Panc1 (cell line): ENCODE measurements around the gene BTNL3. TPM values are rescaled to one million over a fixed set of nuclear protein-coding genes. Genes with fewer than 3 reads are reported as not detected.

Source experiments
- ATAC-seq: fragments of 200-7000 bp; cut with Tn5 transposase; 2 replicates; pipeline ENCODE4 v1.9.1; 2020; ENCODE audit warnings: mild to moderate bottlenecking, moderate library complexity
- BruUV-seq: library from RNA; stranded (reverse); fragments of 400-500 nt; replicated peaks from 2 replicates; lab custom pipeline; 2021; lab: Mats Ljungman, UMichigan
- CTCF ChIA-PET: fragments of 300-600 bp; sonication (Branson Sonifier 250); formaldehyde crosslinking; loops from one replicate; lab custom pipeline; 2022; ENCODE audit warnings: antibody characterized with exemption; lab: Charles Lee
- POLR2A ChIA-PET: fragments of 300-600 bp; sonication (Branson Sonifier 250); formaldehyde crosslinking; loops from one replicate; lab custom pipeline; 2022; ENCODE audit warnings: antibody characterized with exemption; lab: Charles Lee
- DNase-seq: peaks from one replicate; pipeline ENCODE4 v3.0.0-alpha.2; 2010; ENCODE audit warnings: low read depth, low spot score
- H3K27ac ChIP-seq: 2 replicates; pipeline ENCODE4 v1.5.1; 2011; ENCODE audit warnings: mild to moderate bottlenecking, low read length, inconsistent platforms
- H3K27me3 ChIP-seq: fragments of 200-500 bp; sonication (Bioruptor generic); 2 replicates; pipeline ENCODE4 v1.6.0; 2014; ENCODE audit warnings: low read length, inconsistent platforms; ENCODE audit not compliant: control insufficient read depth, insufficient read depth
- H3K36me3 ChIP-seq: fragments of 200-500 bp; sonication (Bioruptor generic); 2 replicates; pipeline ENCODE4 v1.5.1; 2014; ENCODE audit warnings: inconsistent platforms, mild to moderate bottlenecking, low read length, moderate library complexity; ENCODE audit not compliant: control insufficient read depth, insufficient read depth
- H3K4me1 ChIP-seq: 2 replicates; pipeline ENCODE4 v1.5.1; 2011; ENCODE audit warnings: inconsistent platforms, mild to moderate bottlenecking, low read length, moderate library complexity; ENCODE audit not compliant: control insufficient read depth, insufficient read depth
- H3K4me3 ChIP-seq, 2 experiments: 2 replicates each; pipeline ENCODE4 v1.5.1; 2011 to 2012; ENCODE audit warnings: low read depth in 2 of 2, low read length in 2 of 2, mild to moderate bottlenecking in 2 of 2, inconsistent platforms in 1 of 2, moderate library complexity in 1 of 2
- H3K9me3 ChIP-seq: fragments of 200-500 bp; sonication (Bioruptor generic); 2 replicates; pipeline ENCODE4 v1.5.1; 2014; ENCODE audit warnings: low read depth, mild to moderate bottlenecking, inconsistent platforms, low read length, moderate library complexity; ENCODE audit not compliant: control insufficient read depth, insufficient read depth
- CTCF ChIP-seq: fragments of 450-650 bp; IDR thresholded peaks from 2 replicates; pipeline ENCODE4 v1.5.1; 2017; ENCODE audit warnings: mild to moderate bottlenecking
- POLR2AphosphoS5 ChIP-seq: IDR thresholded peaks from 2 replicates; pipeline ENCODE4 v1.6.1; 2012; ENCODE audit warnings: mild to moderate bottlenecking, low read depth, low read length, moderate library complexity
- REST ChIP-seq, 2 experiments: IDR thresholded peaks; 2 replicates each; pipeline ENCODE4 v1.6.1; 2011 to 2012; ENCODE audit warnings: low read depth in 2 of 2, control low read depth in 1 of 2, low read length in 1 of 2, mild to moderate bottlenecking in 1 of 2, moderate library complexity in 1 of 2; ENCODE audit not compliant: insufficient read depth in 1 of 2
- SIN3A ChIP-seq: IDR thresholded peaks from 2 replicates; pipeline ENCODE4 v1.6.1; 2012; ENCODE audit warnings: low read depth, mild to moderate bottlenecking, low read length, moderate library complexity, borderline replicate concordance; ENCODE audit not compliant: insufficient read depth
- TCF7L2 ChIP-seq: IDR thresholded peaks from 2 replicates; pipeline ENCODE4 v1.6.1; 2011; ENCODE audit warnings: mild to moderate bottlenecking, low read depth, low read length, inconsistent platforms
- in situ Hi-C: cut with HindIII; loops from 2 replicates; pipeline ENCODE4 v1.10.0; 2016; ENCODE audit warnings: low sequenced_read_pairs, low pct_unique_long_range_greater_than_20kb
- intact Hi-C: fragments of 100-400 bp; cut with micrococcal nuclease; formaldehyde crosslinking; loops from one replicate; pipeline ENCODE4 v1.10.0; 2022; ENCODE audit not compliant: unreplicated experiment
- total RNA-seq: library from RNA; stranded (reverse); gene quantifications from one replicate; pipeline ENCODE4 v1.2.1, GENCODE V29; 2021; ENCODE audit not compliant: unreplicated experiment

BTNL3 gene
- total RNA-seq, 1 experiment from 2014 or later: not detected

GRCh38 chr5:181037365-181037861 is 48.8 kb downstream of the BTNL3 start:
- Histone ChIP-seq H3K36me3 (no peaks in the 10 kb centered on the region), H3K27ac (no peak overlapping the region), H3K27me3 (peaks cover 2% of the 10 kb centered on the region; the same call in 1 of the 2 replicates), H3K9me3 (no peaks in the 10 kb centered on the region), H3K4me3 (no peak overlapping the region), H3K4me1 (peaks cover 4% of the 10 kb centered on the region)
- ATAC-seq (0 out of 2 replicates have a peak, but pooled peaks have one; percentile 23), DNase-seq (no peak)
- in situ Hi-C loops (no loop called here), intact Hi-C loops (no loop called here)
- no TSS peak for BruUV-seq
- ChIA-PET CTCF (interaction anchor here (0.6 kb wide), 1 partner anchor 532 kb away, joined by 4 read pairs; no protein-coding TSS in a partner anchor), POLR2A (no interaction called here)
- TF ChIP-seq CTCF: no peak
- TF ChIP-seq SIN3A: no peak
- no peak for TF ChIP-seq REST (IDR thresholded peaks at IDR 0.05; ENCODE audit: insufficient read depth in 1 of 2, low read depth in 2 of 2, low read length in 1 of 2)
- no peak for TF ChIP-seq TCF7L2
- TF ChIP-seq POLR2AphosphoS5: no peak

GRCh38 chr5:181039471-181039870 is 50.8 kb downstream of the BTNL3 start:
- intact Hi-C loops (no loop called here), in situ Hi-C loops (no loop called here)
- TF ChIP-seq CTCF (no peak), TCF7L2 (no peak), SIN3A (no peak), POLR2AphosphoS5 (no peak), REST (IDR thresholded peaks at IDR 0.05; ENCODE audit: insufficient read depth in 1 of 2, low read depth in 2 of 2, low read length in 1 of 2) (no peak)
- no TSS peak for BruUV-seq
- CTCF ChIA-PET: no interaction called here
- H3K36me3 ChIP-seq: no peaks in the 10 kb centered on the region
- peaks cover 13% of the 10 kb centered on the region for H3K4me1 ChIP-seq
- no peak overlapping the region for H3K27ac ChIP-seq
- no peak for ATAC-seq
- H3K9me3 ChIP-seq: no peaks in the 10 kb centered on the region
- DNase-seq: no peak
- no peak overlapping the region for H3K4me3 ChIP-seq
- POLR2A ChIA-PET: no interaction called here
- H3K27me3 ChIP-seq: peaks cover 2% of the 10 kb centered on the region; the same call in 1 of the 2 replicates
